GM19025 (cell line): ENCODE measurements around the gene CDCA3.

Experiments
- ATAC-seq: cut with Tn5 transposase; IDR thresholded peaks from one replicate; pipeline ENCODE4 v1.9.1; 2021; ENCODE audit warnings: mild to moderate bottlenecking, low read depth, moderate library complexity; ENCODE audit not compliant: unreplicated experiment

CDCA3 gene

GRCh38 chr12:6834873-6835272 lies 16.2 kb downstream of the CDCA3 start:
- no peak for ATAC-seq

GRCh38 chr12:6834254-6834653 lies 16.8 kb downstream of the CDCA3 start:
- ATAC-seq = no peak

- no peak for ATAC-seq
These were observed 17.7 kb downstream of the CDCA3 start for GRCh38 chr12:6833189-6833890.

- ATAC-seq = no peak
These were observed 19.0 kb downstream of the CDCA3 start for GRCh38 chr12:6832125-6832524.

- no peak for ATAC-seq
These were observed 19.6 kb downstream of the CDCA3 start for GRCh38 chr12:6831450-6831995.

GRCh38 chr12:6830999-6831398 lies 20.1 kb downstream of the CDCA3 start:
- no peak for ATAC-seq

- no peak for ATAC-seq
These were observed 20.7 kb downstream of the CDCA3 start for GRCh38 chr12:6830286-6830890.

GRCh38 chr12:6829536-6830220 lies 21.4 kb downstream of the CDCA3 start:
- ATAC-seq = no peak

GRCh38 chr12:6828781-6829535 lies 22.1 kb downstream of the CDCA3 start:
- no peak for ATAC-seq

GRCh38 chr12:6827982-6828780 lies 22.9 kb downstream of the CDCA3 start, which contains the start of gene P3H3:
P3H3 (plus strand) TSS chr12:6828407; CDS start chr12:6828441, 34 bp downstream.
- ATAC-seq = no peak

GRCh38 chr12:6827437-6827911 lies 23.6 kb downstream of the CDCA3 start:
- ATAC-seq = no peak

- ATAC-seq = no peak
These were observed 24.2 kb downstream of the CDCA3 start for GRCh38 chr12:6826734-6827436.

- no peak for ATAC-seq
These were observed 24.9 kb downstream of the CDCA3 start for GRCh38 chr12:6826125-6826733.

- ATAC-seq = no peak
These were observed 25.5 kb downstream of the CDCA3 start for GRCh38 chr12:6825398-6826124.

- ATAC-seq = no peak
These were observed 26.1 kb downstream of the CDCA3 start for GRCh38 chr12:6824901-6825381.

GRCh38 chr12:6824085-6824775 lies 26.9 kb downstream of the CDCA3 start:
- ATAC-seq = no peak
